ENCODE results near the gene MAPT.

The MAPT gene

GRCh38 chr17:46024590-46024989 lies 130.2 kb downstream of the MAPT start:
- Mint-ChIP-seq H3K9me3 (no peaks in the 10 kb centered on the region), H3K27ac (no peak overlapping the region), H3K27me3 (no peaks in the 10 kb centered on the region), H3K36me3 (ENCODE audit: low read depth) (peaks cover 10% of the 10 kb centered on the region), H3K4me3 (no peak overlapping the region), H3K4me1 (peaks cover 39% of the 10 kb centered on the region)
- no peak for ATAC-seq
- no peak for DNase-seq

- ATAC-seq = no peak
- H3K27ac Mint-ChIP-seq = no peak overlapping the region
- H3K4me3 Mint-ChIP-seq = no peak overlapping the region
- peaks cover 10% of the 10 kb centered on the region for H3K36me3 Mint-ChIP-seq (ENCODE audit: low read depth)
- no peaks in the 10 kb centered on the region for H3K27me3 Mint-ChIP-seq
- H3K9me3 Mint-ChIP-seq = no peaks in the 10 kb centered on the region
- DNase-seq = no peak
- H3K4me1 Mint-ChIP-seq = peaks cover 35% of the 10 kb centered on the region
Observed at GRCh38 chr17:46025060-46025459, 130.7 kb downstream of the MAPT start.

GRCh38 chr17:46025510-46026165 lies 131.3 kb downstream of the MAPT start:
- DNase-seq (no peak), ATAC-seq (no peak)
- Mint-ChIP-seq H3K4me1 (peaks cover 31% of the 10 kb centered on the region), H3K9me3 (no peaks in the 10 kb centered on the region), H3K27ac (peak overlapping the region; percentile 38), H3K36me3 (ENCODE audit: low read depth) (peaks cover 16% of the 10 kb centered on the region), H3K4me3 (no peak overlapping the region), H3K27me3 (no peaks in the 10 kb centered on the region)

GRCh38 chr17:46026166-46027047 lies 132.1 kb downstream of the MAPT start:
- Mint-ChIP-seq H3K4me3 (no peak overlapping the region), H3K4me1 (peaks cover 27% of the 10 kb centered on the region), H3K36me3 (ENCODE audit: low read depth) (peaks cover 21% of the 10 kb centered on the region), H3K27me3 (no peaks in the 10 kb centered on the region), H3K9me3 (no peaks in the 10 kb centered on the region), H3K27ac (peak overlapping the region; percentile 38)
- ATAC-seq (no peak), DNase-seq (no peak)

- H3K4me1 Mint-ChIP-seq = peaks cover 25% of the 10 kb centered on the region
- no peak for ATAC-seq
- peak overlapping the region; percentile 8 for H3K27ac Mint-ChIP-seq
Observed at GRCh38 chr17:46027048-46027975, 133.0 kb downstream of the MAPT start.

GRCh38 chr17:46027976-46028325 lies 133.6 kb downstream of the MAPT start:
- peaks cover 23% of the 10 kb centered on the region for H3K36me3 Mint-ChIP-seq (ENCODE audit: low read depth)
- DNase-seq (no peak), ATAC-seq (no peak)
- peaks cover 25% of the 10 kb centered on the region for H3K4me1 Mint-ChIP-seq
- no peaks in the 10 kb centered on the region for H3K27me3 Mint-ChIP-seq
- no peak overlapping the region for H3K27ac Mint-ChIP-seq
- H3K9me3 Mint-ChIP-seq = no peaks in the 10 kb centered on the region
- H3K4me3 Mint-ChIP-seq = no peak overlapping the region

More at GRCh38 chr17:46027048-46027975, 133.0 kb downstream of the MAPT start:
- DNase-seq = no peak
- Mint-ChIP-seq H3K36me3 (ENCODE audit: low read depth) (peaks cover 22% of the 10 kb centered on the region), H3K4me3 (no peak overlapping the region), H3K9me3 (no peaks in the 10 kb centered on the region), H3K27me3 (no peaks in the 10 kb centered on the region)

- peaks cover 27% of the 10 kb centered on the region for H3K36me3 Mint-ChIP-seq (ENCODE audit: low read depth)
Observed at GRCh38 chr17:46028374-46028773, 134.0 kb downstream of the MAPT start.

GRCh38 chr17:46028981-46029565 lies 134.7 kb downstream of the MAPT start:
- H3K36me3 Mint-ChIP-seq (ENCODE audit: low read depth) = peaks cover 31% of the 10 kb centered on the region
- no peaks in the 10 kb centered on the region for H3K27me3 Mint-ChIP-seq
- H3K4me1 Mint-ChIP-seq = peaks cover 21% of the 10 kb centered on the region
- no peak overlapping the region for H3K4me3 Mint-ChIP-seq
- ATAC-seq (peak; percentile 33), DNase-seq (no peak)
- H3K9me3 Mint-ChIP-seq = no peaks in the 10 kb centered on the region
- peak overlapping the region; percentile 28 for H3K27ac Mint-ChIP-seq

More at GRCh38 chr17:46028374-46028773, 134.0 kb downstream of the MAPT start:
- Mint-ChIP-seq H3K27me3 (no peaks in the 10 kb centered on the region), H3K4me1 (peaks cover 25% of the 10 kb centered on the region), H3K4me3 (no peak overlapping the region), H3K27ac (no peak overlapping the region), H3K9me3 (no peaks in the 10 kb centered on the region)
- no peak for ATAC-seq
- no peak for DNase-seq

- Mint-ChIP-seq H3K9me3 (no peaks in the 10 kb centered on the region), H3K27ac (peak overlapping the region; percentile 28), H3K4me1 (peaks cover 23% of the 10 kb centered on the region), H3K27me3 (no peaks in the 10 kb centered on the region), H3K4me3 (no peak overlapping the region), H3K36me3 (ENCODE audit: low read depth) (peaks cover 36% of the 10 kb centered on the region)
- DNase-seq (no peak), ATAC-seq (no peak)
Observed at GRCh38 chr17:46029627-46030026, 135.3 kb downstream of the MAPT start.

- ATAC-seq (no peak), DNase-seq (no peak)
- no peaks in the 10 kb centered on the region for H3K9me3 Mint-ChIP-seq
- H3K27ac Mint-ChIP-seq = peak overlapping the region; percentile 29
- peaks cover 42% of the 10 kb centered on the region for H3K36me3 Mint-ChIP-seq (ENCODE audit: low read depth)
- peaks cover 33% of the 10 kb centered on the region for H3K4me1 Mint-ChIP-seq
- H3K27me3 Mint-ChIP-seq = no peaks in the 10 kb centered on the region
- no peak overlapping the region for H3K4me3 Mint-ChIP-seq
Observed at GRCh38 chr17:46030752-46031151, 136.4 kb downstream of the MAPT start.

GRCh38 chr17:46031440-46031839 lies 137.1 kb downstream of the MAPT start:
- no peak for DNase-seq
- no peaks in the 10 kb centered on the region for H3K27me3 Mint-ChIP-seq
- no peak overlapping the region for H3K4me3 Mint-ChIP-seq
- peaks cover 46% of the 10 kb centered on the region for H3K36me3 Mint-ChIP-seq (ENCODE audit: low read depth)
- H3K9me3 Mint-ChIP-seq = no peaks in the 10 kb centered on the region
- no peak overlapping the region for H3K27ac Mint-ChIP-seq
- ATAC-seq = no peak
- peaks cover 37% of the 10 kb centered on the region for H3K4me1 Mint-ChIP-seq

- DNase-seq = no peak
- Mint-ChIP-seq H3K27ac (no peak overlapping the region), H3K36me3 (ENCODE audit: low read depth) (peaks cover 50% of the 10 kb centered on the region), H3K9me3 (no peaks in the 10 kb centered on the region), H3K4me3 (no peak overlapping the region), H3K27me3 (no peaks in the 10 kb centered on the region), H3K4me1 (peaks cover 37% of the 10 kb centered on the region)
- ATAC-seq = no peak
Observed at GRCh38 chr17:46031920-46032319, 137.6 kb downstream of the MAPT start.

GRCh38 chr17:46032909-46033308 lies 138.6 kb downstream of the MAPT start:
- Mint-ChIP-seq H3K27me3 (no peaks in the 10 kb centered on the region), H3K27ac (peak overlapping the region; percentile 51), H3K36me3 (ENCODE audit: low read depth) (peaks cover 56% of the 10 kb centered on the region), H3K4me3 (no peak overlapping the region), H3K4me1 (peaks cover 34% of the 10 kb centered on the region), H3K9me3 (no peaks in the 10 kb centered on the region)
- DNase-seq (no peak), ATAC-seq (no peak)

GRCh38 chr17:46033392-46033791 lies 139.0 kb downstream of the MAPT start:
- no peaks in the 10 kb centered on the region for H3K27me3 Mint-ChIP-seq
- H3K4me3 Mint-ChIP-seq = no peak overlapping the region
- DNase-seq = no peak
- peaks cover 33% of the 10 kb centered on the region for H3K4me1 Mint-ChIP-seq
- H3K36me3 Mint-ChIP-seq (ENCODE audit: low read depth) = peaks cover 61% of the 10 kb centered on the region
- H3K9me3 Mint-ChIP-seq = no peaks in the 10 kb centered on the region
- no peak for ATAC-seq
- peak overlapping the region; percentile 51 for H3K27ac Mint-ChIP-seq

Measured in activated naive CD8-positive, alpha-beta T cell treated with anti-CD3 and anti-CD28 coated beads, Interleukin-2, amount 50 U/mL, for 24 hours (primary cell).